GM21528 (cell line): ENCODE measurements around the gene CYB5R2.

Experiments used
- ATAC-seq: cut with Tn5 transposase; IDR thresholded peaks from one replicate; pipeline ENCODE4 v1.9.1; 2021; ENCODE audit warnings: mild to moderate bottlenecking, moderate library complexity; ENCODE audit not compliant: unreplicated experiment, low FRiP score

The CYB5R2 gene

DNA sequence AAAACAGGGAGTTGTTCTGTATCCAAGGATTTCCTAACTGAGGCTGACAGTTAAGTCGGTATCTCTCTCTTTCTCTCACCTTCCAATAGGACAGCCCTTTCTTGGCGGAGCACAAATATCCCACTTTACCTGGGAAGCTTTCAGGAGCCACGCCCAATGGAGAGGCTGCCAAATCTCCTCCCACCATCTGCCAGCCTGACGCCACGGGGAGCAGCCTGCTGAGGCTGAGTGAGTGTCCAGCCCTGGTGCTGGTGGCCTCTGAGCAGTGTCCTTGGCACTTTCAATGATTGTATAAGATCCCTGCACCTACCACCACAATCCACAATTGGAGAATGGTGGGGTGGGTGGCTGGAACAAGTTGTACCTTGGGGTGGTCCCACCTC is 33.7 kb downstream of the CYB5R2 start:
- ATAC-seq: no peak

DNA sequence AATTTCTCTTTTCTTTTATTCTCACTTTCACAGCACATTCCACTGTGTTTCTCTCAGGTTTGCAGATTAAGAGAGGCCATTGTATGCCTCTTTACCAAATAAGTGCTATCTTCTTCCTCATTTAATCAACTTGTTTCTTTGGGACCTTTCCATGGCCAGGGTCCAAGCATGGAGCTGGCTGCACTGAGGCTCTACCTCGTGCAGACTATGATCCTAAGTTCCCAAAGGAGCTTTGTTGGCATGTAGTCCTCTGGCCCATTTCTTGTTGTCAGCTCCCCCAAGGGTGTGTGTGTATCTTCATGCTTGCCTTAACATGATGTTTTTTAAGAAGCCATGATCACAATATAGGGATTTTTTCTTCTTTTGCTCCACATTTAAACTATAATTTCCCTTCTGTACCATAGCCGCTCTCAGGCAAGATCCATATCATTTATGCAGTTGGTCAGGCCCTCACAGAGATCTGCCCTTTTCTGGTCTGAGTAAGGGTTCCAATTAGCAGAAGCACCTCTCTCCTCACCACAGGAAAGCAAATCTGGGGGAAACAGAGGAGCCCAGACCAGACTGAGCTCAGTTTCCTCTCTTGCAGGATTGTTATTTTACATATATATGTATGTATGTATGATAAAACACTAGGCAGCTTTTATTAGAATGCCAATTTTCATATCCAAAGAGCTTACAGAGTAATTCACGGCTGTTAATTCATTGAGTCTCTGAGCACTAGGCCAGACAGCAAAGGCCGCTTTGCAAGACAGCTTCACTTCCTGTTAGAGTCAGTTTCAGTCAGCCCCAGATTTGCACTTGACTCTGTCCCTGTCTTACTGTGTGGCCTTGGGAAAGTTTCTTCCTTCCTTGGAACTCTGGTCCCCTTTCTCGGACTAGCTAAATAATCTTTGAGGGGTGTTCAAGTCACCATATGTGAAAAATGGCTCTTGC is 34.3 kb downstream of the CYB5R2 start:
- ATAC-seq: peak; percentile 58

DNA sequence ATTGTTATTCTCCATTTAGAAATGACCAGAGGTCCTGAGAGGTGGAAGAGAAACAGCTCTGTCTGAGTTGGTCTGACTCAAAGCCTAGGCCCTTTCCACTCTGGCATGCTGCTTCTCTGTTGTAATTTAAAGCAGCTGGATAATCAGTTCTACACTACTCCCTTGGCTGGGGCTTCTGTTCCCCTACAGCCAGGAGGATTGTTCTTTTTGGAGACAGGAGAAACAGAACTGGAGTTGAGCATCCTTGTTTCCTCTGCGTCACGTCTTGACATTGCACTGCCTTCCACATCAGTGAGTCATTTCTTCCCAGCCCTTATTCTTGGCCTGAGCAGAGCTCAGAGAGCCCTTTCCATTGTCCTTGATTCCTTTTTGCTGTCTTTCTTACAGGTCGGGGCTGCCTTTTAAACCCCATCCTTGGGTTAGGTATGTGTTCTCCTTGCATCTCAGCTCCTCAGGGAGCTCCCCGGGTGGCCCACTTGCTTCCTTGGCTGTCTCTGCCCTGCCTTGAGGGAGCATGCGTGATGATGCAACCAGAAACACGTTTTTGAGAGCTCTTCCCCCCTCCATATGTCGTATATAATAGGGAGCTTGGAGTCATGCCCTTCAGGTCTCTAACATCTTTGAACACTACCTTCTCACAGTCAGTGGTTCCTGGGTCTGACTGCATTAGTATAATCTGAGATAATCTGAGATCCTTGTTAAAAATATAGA is 35.7 kb downstream of the CYB5R2 start:
- no peak for ATAC-seq

DNA sequence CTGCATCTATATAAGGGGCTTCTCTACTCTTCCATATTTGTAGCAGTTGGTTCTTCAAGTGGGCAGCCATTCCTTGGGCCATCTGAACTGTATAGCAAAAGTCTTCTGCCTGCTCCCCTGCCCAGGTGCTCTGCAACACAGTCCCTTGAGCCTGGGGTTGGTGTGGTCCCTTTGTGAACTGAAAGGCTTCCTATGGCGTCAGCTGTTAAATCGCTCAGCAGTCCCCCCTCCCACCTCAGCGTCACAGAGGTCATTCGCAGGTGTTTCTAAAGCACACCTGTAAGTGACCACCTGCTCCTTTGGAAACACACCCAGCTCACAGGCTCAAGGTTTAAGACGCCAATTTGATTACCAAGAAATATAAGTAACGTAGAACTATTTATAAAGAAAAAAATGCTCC is 37.0 kb downstream of the CYB5R2 start:
- ATAC-seq: no peak

DNA sequence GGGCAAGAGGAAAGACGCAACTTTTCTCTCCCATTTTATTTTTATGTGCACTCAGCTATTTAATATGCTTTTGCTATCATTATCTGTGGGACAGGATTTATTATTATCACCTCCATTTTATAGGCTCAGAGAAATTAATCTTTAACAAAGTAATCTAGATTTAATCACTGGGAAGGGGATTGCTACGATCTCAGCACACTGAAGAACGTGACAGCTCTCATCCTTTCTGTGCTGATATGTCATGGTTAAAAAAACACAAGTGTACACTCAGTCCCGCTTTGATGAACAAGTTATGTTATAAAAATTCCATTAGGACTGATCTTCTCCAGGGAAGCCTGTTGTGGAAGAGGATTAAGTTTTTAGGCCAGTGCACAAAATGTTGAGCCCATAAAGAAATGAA is 37.6 kb downstream of the CYB5R2 start:
- no peak for ATAC-seq

DNA sequence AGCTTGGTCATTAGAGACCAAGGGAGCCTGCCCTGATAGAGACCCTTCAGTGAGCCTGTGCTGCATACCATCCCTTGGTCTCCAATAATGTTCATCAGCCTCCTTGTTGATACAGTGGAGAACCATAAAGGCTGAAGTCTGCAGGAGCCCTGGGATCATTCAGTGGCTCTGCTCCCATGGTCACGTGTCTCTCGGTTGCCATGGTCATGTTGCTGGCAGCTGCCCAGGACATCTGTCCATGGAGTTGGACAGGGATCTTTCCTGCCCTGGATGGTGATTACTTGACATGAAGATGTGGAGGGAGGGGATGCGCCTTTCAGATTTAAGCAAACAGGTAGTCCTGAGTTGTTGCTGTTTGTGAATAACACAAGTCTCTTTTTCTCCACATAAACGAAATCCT is 38.2 kb downstream of the CYB5R2 start:
- no peak for ATAC-seq

DNA sequence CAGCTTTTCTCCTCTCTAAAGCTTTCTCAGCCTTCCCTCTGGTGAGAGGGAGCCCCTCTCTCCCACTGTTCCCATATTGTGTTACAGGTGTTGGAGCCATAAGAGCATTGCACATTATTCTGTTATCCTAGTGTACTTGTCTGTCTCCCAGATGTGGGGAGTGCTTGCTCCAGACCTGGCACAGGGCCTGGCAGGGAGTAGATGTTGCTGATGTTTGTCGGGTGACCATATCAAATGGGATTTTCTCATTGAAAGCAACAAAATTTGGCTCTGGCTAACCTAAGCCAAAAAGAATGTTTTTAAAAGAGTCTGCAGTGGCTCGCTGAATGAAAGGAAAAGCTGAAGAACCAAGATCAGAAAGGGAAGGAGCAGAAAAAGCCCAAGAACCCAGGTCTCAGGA is 41.1 kb downstream of the CYB5R2 start:
- ATAC-seq: no peak

DNA sequence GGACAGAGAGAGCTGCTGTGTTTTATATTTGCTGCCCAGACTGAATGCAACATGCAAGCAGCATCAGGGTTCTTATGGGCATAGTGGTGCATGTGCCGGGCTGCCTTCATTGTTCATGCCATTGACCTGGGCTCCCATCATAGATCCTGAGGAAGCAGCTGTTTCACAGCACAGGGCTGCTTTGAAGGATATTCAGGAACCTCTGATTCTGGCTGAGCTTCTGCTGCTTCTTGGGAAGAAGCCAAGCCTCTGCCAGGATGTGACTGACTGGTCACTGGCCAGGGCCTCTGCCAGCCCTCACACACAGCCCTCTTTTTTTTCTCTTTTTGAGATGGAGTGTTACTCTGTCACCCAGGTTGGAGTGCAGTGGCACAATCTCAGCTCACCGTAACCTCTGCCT is 43.3 kb downstream of the CYB5R2 start:
- ATAC-seq: no peak

DNA sequence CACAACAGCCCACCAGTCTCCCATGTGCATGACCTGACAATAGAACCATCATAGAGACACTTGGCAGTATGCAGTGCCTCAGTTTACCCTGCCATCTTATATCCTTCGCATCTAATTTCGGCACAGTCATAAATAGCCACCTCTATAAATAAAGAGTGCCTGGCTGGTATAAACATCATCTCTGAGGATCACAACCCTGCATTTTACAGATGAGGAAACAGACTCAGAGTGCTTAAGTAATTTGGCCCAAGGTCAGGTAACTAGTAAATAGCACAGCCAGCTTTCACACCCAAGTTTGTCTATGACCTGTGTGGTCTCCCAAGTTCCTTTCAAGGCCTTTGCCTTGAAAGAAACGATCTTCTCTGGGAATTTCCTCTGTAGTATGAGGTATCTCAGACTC is 44.6 kb downstream of the CYB5R2 start:
- no peak for ATAC-seq

DNA sequence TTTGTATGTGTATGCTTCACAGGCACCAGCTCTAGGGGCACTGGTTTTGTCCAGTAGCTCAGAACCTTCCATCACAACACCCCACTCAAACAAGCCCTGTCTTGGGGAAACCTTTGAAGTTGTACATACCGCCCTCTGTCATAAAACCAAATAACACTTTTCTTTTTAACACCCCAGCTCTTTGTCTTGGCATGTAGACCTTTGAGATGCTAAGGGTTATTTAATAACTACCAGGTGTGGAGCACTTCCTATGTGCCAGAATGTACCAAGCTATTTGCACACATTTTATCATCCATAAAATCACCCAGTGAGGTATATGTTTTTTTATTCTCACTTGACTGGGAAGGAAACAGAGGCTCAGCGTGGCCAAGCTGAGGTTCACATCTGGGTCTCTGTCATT is 50.6 kb downstream of the CYB5R2 start:
- ATAC-seq: no peak

DNA sequence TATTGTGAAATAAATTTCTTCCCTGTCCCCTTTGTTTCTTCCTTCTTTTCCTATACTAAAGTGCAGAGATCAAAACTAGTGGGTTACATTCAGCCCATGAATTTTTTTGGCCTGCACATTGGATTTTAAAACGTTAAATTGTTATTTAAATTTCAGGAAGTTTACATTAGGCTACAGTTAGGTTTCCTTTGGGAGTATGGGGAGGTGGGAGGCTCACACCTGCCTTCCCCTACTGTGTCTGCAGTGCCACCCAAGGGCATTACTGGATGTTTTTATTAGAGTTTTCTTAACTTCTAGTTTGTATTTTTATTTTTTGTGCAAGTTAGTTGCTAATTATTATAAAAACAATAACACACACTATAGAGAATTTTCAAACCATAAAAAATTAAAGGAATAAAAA is 51.7 kb downstream of the CYB5R2 start:
- ATAC-seq: no peak

DNA sequence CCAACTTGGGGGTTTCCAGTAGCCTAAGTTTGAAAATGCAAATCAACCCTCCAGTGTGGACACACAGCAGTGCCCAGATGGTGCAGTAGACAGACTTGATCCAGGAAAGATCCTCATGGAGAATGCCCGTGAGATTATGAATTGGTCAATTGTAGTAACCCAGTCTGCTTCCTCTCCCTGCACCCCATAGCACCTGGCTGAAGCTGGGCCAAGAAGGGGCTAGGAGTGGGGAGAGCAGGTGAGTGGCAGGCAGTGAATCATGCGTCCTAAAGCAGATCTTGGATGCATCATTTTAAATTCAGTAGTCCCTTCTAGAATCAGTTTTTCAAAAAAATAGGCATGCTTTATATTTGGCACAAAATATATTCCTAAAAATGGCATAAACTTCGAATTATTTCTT is 52.2 kb downstream of the CYB5R2 start:
- no peak for ATAC-seq

DNA sequence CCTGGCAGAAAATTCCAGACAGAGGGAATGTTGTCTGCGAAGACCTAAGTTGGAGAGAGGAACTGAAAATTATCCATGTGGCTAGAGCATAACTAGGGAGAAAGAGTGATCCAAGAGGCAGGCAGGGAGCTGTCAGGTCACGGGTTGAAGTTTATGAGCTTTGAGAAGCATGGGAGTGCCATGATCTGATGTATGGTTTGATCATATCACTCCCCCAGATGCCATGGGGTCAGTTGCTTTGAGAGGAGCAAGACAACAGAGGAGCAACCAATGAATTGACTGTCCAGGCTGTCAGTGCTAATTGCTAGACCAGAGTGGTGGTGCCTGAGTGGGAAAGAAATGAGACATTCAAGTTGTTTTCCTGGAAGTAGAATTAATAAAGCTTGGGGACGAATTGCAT is 54.0 kb downstream of the CYB5R2 start:
- no peak for ATAC-seq

DNA sequence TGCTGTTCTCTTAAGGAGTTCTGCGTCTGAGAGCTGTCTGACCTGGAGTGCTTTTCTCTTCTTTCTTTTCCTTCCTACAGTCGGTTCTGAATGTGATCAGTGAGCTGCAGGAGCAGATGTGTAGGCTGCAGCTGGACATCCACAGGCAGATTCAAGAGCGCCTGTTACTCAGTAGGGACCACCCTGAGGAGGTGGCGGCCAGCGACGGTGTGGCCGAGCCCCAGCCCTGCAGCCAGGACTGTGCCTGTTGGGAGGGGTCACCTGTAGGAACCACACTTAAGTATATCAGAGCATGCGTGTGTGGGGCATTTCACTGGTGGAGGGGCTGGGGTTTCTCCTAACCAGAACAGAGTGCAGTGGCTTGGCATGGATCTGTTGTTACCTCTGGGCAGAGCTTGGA is 56.3 kb downstream of the CYB5R2 start:
- ATAC-seq: no peak
